CD14-positive monocyte (primary cell): Measurements from ENCODE around the gene HIGD1A. TPM values are rescaled to one million over a fixed set of nuclear protein-coding genes. Genes with fewer than 3 reads are reported as not detected.
A peak's percentile ranks its signal among the peaks of the same experiment; 100 is the strongest.

Source experiments
- DNase-seq, 3 donors: peaks; one replicate each; pipeline ENCODE4 v3.0.0-alpha.2; 2011 to 2022
- H2AFZ ChIP-seq: 2 replicates; pipeline ENCODE4 v1.6.0; 2012; ENCODE audit warnings: mild to moderate bottlenecking, low read depth, low read length, inconsistent platforms; ENCODE audit not compliant: insufficient read depth, poor library complexity, severe bottlenecking
- H3K27ac ChIP-seq, 2 donors: 1 replicate in 1 of 2; 2 replicates in 1 of 2; pipeline ENCODE4 v1.5.1; 2012 to 2013; ENCODE audit warnings: low read length in 2 of 2, control low read depth in 1 of 2, inconsistent platforms in 1 of 2, low read depth in 1 of 2, mild to moderate bottlenecking in 1 of 2
- H3K27me3 ChIP-seq, 2 donors: one replicate each; pipeline versions ENCODE4 v1.6.0 to v1.6.1; 2011 to 2013; ENCODE audit warnings: low read length in 2 of 2; ENCODE audit not compliant: control insufficient read depth in 2 of 2, insufficient read depth in 2 of 2
- H3K36me3 ChIP-seq, 2 donors: replicated peaks in 1 of 2; 1 replicate in 1 of 2; 2 replicates in 1 of 2; pipeline versions ENCODE4 v1.5.1 to v1.6.1; 2012 to 2013; ENCODE audit warnings: low read length in 2 of 2, control low read depth in 1 of 2, inconsistent platforms in 1 of 2, mild to moderate bottlenecking in 1 of 2; ENCODE audit not compliant: insufficient read depth in 2 of 2, control insufficient read depth in 1 of 2
- H3K4me1 ChIP-seq, 2 donors: 1 replicate in 1 of 2; 2 replicates in 1 of 2; pipeline versions ENCODE4 v1.5.1 to v1.6.1; 2012 to 2013; ENCODE audit warnings: low read length in 2 of 2, control low read depth in 1 of 2, inconsistent platforms in 1 of 2, mild to moderate bottlenecking in 1 of 2, moderate library complexity in 1 of 2; ENCODE audit not compliant: insufficient read depth in 2 of 2, control insufficient read depth in 1 of 2
- H3K4me2 ChIP-seq: replicated peaks from 2 replicates; pipeline ENCODE3; 2012; ENCODE audit warnings: low read length, moderate library complexity, mild to moderate bottlenecking; ENCODE audit not compliant: poor library complexity, severe bottlenecking; ENCODE audit errors: extremely low read depth
- H3K4me3 ChIP-seq, 3 experiments: fragments of 200-600 bp in 1 of 3; sonication (generic) in 1 of 3; replicated peaks in 1 of 3; 1 replicate in 2 of 3; 2 replicates in 1 of 3; pipeline ENCODE4 v1.5.1; 2011 to 2013; ENCODE audit warnings: low read length in 3 of 3, mild to moderate bottlenecking in 3 of 3, control low read depth in 2 of 3, low read depth in 2 of 3, inconsistent platforms in 1 of 3, moderate library complexity in 1 of 3
- H3K79me2 ChIP-seq: 2 replicates; pipeline ENCODE4 v1.6.0; 2012; ENCODE audit warnings: mild to moderate bottlenecking, control low read depth, inconsistent platforms, low read length, moderate library complexity; ENCODE audit not compliant: insufficient read depth
- H3K9ac ChIP-seq: 2 replicates; pipeline ENCODE4 v1.6.0; 2017; ENCODE audit warnings: low read length, mild to moderate bottlenecking; ENCODE audit not compliant: insufficient read depth, poor library complexity, severe bottlenecking
- H3K9me3 ChIP-seq, 2 donors: replicated peaks in 1 of 2; 1 replicate in 1 of 2; 2 replicates in 1 of 2; pipeline versions ENCODE4 v1.5.1 to v1.6.1; 2012 to 2013; ENCODE audit warnings: low read length in 2 of 2, control low read depth in 1 of 2; ENCODE audit not compliant: control insufficient read depth in 1 of 2, insufficient read depth in 1 of 2
- H4K20me1 ChIP-seq: 2 replicates; pipeline ENCODE4 v1.6.0; 2012; ENCODE audit warnings: mild to moderate bottlenecking, low read length, control low read depth, moderate library complexity; ENCODE audit not compliant: insufficient read depth
- H3K27ac Mint-ChIP-seq, 7 donors: one replicate each; pipeline ENCODE4 v1.8.0; 2020; ENCODE audit warnings: mild to moderate bottlenecking in 7 of 7, mixed read lengths in 7 of 7, moderate library complexity in 6 of 7, inconsistent platforms in 2 of 7
- H3K27me3 Mint-ChIP-seq, 3 donors: one replicate each; pipeline ENCODE4 v1.8.0; 2021 to 2022; ENCODE audit warnings: low read depth in 3 of 3, mild to moderate bottlenecking in 3 of 3, mixed read lengths in 3 of 3, moderate library complexity in 3 of 3, inconsistent platforms in 1 of 3
- H3K36me3 Mint-ChIP-seq, 2 donors: one replicate each; pipeline ENCODE4 v1.8.0; 2020; ENCODE audit warnings: mixed read lengths in 2 of 2, inconsistent platforms in 1 of 2, mild to moderate bottlenecking in 1 of 2
- H3K4me1 Mint-ChIP-seq: one replicate; pipeline ENCODE4 v1.8.0; 2020; ENCODE audit warnings: mild to moderate bottlenecking, mixed read lengths
- H3K4me3 Mint-ChIP-seq, 2 donors: one replicate each; pipeline ENCODE4 v1.8.0; 2020; ENCODE audit warnings: mild to moderate bottlenecking in 2 of 2, mixed read lengths in 2 of 2, moderate library complexity in 1 of 2
- H3K9me3 Mint-ChIP-seq, 7 donors: one replicate each; pipeline ENCODE4 v1.8.0; 2020 to 2022; ENCODE audit warnings: mixed read lengths in 7 of 7, mild to moderate bottlenecking in 6 of 7, moderate library complexity in 6 of 7, inconsistent platforms in 2 of 7
- CTCF ChIP-seq: fragments of 200-600 bp; IDR thresholded peaks from one replicate; pipeline ENCODE4 v1.8.0; 2022; ENCODE audit warnings: antibody characterized with exemption, mild to moderate bottlenecking
- WGBS: methylation state at CpG from one replicate; pipeline ENCODE4 v1.1.5; 2013; ENCODE audit warnings: missing lambda C conversion rate; ENCODE audit not compliant: insufficient coverage; 5-methylcytosine and 5-hydroxymethylcytosine counted together
- intact Hi-C, 2 donors: fragments of 100-400 bp; cut with micrococcal nuclease; formaldehyde crosslinking; loops; one replicate each; pipeline versions ENCODE4 v1.15.0 to v1.15.1; 2023
- polyA plus RNA-seq, 3 donors: library from polyadenylated mRNA; depleted of rRNA in 1 of 3; unstranded in 2 of 3; stranded (reverse) in 1 of 3; fragments of 300-500 nt in 2 of 3; fragments of >200 nt in 1 of 3; fragmentation: Illumina TruSeq in 2 of 3; gene quantifications; 1 replicate in 2 of 3; 2 replicates in 1 of 3; pipeline ENCODE4 v1.2.3, GENCODE V29; 2012 to 2021

The HIGD1A gene
- polyA plus RNA-seq, 3 donors = 34.8 to 115 (median 104) TPM

GRCh38 chr3:42831321-42831713 is 27.0 kb upstream of the HIGD1A start:
- Histone ChIP-seq H3K9me3 (no peaks in the 10 kb centered on the region), H3K9ac (no peak overlapping the region), H3K4me1 (no peaks in the 10 kb centered on the region), H4K20me1 (no peaks in the 10 kb centered on the region), H3K27ac (no peak overlapping the region), H3K36me3 (no peaks in the 10 kb centered on the region), H2AFZ (no peak overlapping the region), H3K4me2 (no peak overlapping the region), H3K79me2 (no peaks in the 10 kb centered on the region), H3K4me3 (no peak overlapping the region), H3K27me3 (no peaks in the 10 kb centered on the region)
- Mint-ChIP-seq H3K4me3 (no peak overlapping the region), H3K4me1 (peaks cover 6% of the 10 kb centered on the region), H3K9me3 (no peaks in the 10 kb centered on the region), H3K27me3 (peaks cover 1 to 4% (median 1%) of the 10 kb centered on the region in 3 donors), H3K27ac (no peak overlapping the region), H3K36me3 (no peaks in the 10 kb centered on the region)
- WGBS = 0% methylated on average over 1 of the region's 3 CpGs
- TF ChIP-seq CTCF = peak; percentile 90
- DNase-seq = peak; percentile 65 to 81 (median 73)
- intact Hi-C loops = loop anchor here (2.0 to 10.0 kb wide), 2 partner anchors 47 to 49 kb away; no protein-coding TSS in a partner anchor

- Mint-ChIP-seq H3K9me3 (no peaks in the 10 kb centered on the region), H3K4me1 (peaks cover 5% of the 10 kb centered on the region), H3K27ac (peak overlapping the region in 2 of 7 donors; percentile 32 to 68), H3K36me3 (no peaks in the 10 kb centered on the region), H3K27me3 (peaks cover 1 to 5% (median 4%) of the 10 kb centered on the region in 3 donors), H3K4me3 (no peak overlapping the region)
- Histone ChIP-seq H3K4me1 (no peaks in the 10 kb centered on the region), H3K9ac (no peak overlapping the region), H3K36me3 (no peaks in the 10 kb centered on the region), H4K20me1 (no peaks in the 10 kb centered on the region), H3K27me3 (no peaks in the 10 kb centered on the region), H3K27ac (no peak overlapping the region), H3K4me3 (no peak overlapping the region), H2AFZ (no peak overlapping the region), H3K9me3 (no peaks in the 10 kb centered on the region), H3K4me2 (no peak overlapping the region), H3K79me2 (no peaks in the 10 kb centered on the region)
- no peak for DNase-seq
- WGBS = 25% methylated on average over 2 of the region's 7 CpGs
- TF ChIP-seq CTCF = no peak
- intact Hi-C loops = loop anchor here (2.0 to 10.0 kb wide), 2 partner anchors 46 to 50 kb away; no protein-coding TSS in a partner anchor
These were observed 26.4 kb upstream of the HIGD1A start for GRCh38 chr3:42830437-42831320.
